HL-60/S4 (cell line): ENCODE results near the gene LYPD3.
"Not testable (repeated sequence)": the region's sequence is repeated elsewhere in the genome, so short reads cannot be mapped to it uniquely, and the experiment has no call there.

Experiments
- in situ Hi-C: fragments of 300-500 bp; cut with MboI; formaldehyde crosslinking; loops from 2 replicates; pipeline ENCODE4 v1.14.3; 2022; ENCODE audit warnings: low sequenced_read_pairs

The LYPD3 gene

DNA sequence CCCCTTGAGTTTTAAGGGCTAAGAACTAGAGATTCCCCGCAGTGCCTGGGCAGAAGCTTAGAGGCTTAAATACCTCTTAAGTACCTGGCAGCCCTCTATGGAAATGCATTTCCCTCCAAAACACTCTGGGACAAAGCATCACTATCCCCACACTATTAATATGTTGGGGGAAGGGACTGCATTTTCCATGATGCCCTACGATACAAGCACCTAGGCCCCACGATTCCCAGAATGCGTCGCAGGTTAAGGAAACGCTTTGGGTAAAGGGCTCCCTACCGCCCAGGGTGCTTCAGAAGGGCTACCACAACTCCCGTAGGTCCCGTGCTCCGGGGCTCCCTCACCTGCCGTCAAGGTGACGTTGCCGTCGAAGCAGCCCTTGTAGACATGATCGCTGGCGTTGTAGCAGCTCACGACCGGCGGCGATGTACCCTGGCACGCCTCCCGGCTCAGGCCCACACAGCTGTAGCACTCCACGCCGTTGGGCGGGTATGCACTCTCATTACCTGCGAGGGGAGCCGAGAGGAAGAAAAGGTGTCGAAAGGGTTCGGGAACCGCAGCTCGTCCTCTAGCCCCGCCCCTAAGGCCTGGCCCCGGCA is 2.5 kb downstream of the LYPD3 start:
- in situ Hi-C loops: no loop called here

DNA sequence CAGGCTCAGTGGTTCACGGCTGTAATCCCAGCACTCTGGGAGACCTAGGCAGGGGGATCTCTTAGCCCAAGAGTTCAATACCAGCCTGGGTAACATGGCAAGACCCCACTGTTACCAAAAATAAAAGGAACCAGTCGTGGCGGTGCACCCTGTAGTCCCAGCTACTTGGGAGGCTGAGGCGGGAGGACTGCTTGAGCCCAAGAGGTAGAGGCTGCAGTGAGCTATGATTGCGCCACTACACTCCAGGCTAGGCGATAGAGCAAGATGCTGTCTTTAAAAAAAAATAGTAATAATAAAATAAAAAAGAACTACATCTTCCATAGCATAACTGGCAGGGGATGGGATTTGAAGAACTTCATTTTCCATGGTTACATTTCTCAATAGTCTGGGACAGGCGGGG is 3.0 kb downstream of the LYPD3 start:
- in situ Hi-C loops: no loop called here

DNA sequence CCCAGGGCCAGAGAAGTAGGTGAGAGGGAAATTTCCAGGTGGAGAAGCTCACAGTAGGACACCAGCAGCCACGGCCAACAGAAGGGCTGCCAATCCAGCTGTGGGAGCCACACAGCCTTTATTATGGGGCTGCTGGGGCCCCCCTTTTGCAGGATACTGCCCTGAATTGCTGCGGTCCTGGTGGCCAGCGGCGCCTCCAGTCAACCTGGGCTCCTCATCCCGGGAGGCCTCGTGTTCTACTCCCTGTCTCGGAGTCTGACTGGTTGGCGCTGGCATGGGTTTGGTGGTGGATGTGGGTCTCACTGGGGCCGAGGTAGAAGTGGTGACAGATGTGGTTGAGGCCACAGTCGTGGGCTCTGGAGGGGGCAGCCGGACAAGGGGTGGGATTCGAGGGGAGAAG is 4.1 kb downstream of the LYPD3 start:
- in situ Hi-C loops: no loop called here

DNA sequence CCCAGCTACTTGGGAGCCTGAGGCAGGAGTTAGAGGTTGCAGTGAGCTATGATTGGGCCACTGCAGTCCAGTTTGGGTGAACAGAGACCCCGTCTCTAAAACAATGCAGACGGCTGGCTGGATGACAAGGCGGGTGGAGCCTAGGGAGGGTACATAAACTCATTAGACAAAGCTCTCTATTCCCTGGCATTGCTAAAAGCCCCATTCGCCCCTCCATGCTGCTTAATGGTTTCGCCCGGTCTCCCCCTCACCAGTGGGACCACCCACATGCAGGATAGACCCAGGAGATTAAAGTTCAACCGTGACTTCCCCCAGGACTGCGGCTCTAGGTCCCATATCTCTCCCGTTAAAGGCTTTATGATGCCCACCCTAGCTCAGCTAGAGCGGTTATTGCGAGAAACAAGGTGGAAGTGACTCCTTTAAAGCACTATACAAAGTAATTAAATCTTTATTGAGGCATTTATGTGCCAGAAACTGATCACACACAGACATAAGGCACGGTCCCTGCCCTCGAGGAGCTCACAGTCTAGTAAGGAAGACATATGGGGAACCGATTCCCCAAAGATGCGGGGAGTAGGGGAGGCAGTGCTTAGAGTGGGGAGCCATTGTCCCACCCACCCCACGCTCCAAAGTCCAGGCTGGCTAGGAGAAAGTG is 4.9 kb downstream of the LYPD3 start:
- in situ Hi-C loops: no loop called here

DNA sequence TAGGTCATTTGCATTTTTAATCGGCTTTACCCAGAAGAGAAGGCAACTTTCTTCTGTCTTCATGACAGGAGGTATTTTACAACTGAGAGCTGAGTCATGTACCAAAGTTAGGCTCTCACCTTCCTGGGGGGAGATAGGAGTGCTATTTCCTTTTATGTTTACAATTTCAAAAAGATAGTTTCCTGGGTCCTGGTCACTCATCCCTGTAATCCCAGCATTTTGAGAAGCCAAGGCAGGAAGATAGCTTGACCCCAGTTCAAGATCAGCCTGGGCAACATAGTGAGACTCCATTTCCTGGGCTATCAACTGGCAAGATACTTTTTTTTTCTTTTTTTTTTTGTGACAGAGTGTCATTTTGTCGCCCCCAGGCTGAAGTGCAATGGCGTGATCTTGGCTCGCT is 7.6 kb downstream of the LYPD3 start:
- in situ Hi-C loops: no loop called here

DNA sequence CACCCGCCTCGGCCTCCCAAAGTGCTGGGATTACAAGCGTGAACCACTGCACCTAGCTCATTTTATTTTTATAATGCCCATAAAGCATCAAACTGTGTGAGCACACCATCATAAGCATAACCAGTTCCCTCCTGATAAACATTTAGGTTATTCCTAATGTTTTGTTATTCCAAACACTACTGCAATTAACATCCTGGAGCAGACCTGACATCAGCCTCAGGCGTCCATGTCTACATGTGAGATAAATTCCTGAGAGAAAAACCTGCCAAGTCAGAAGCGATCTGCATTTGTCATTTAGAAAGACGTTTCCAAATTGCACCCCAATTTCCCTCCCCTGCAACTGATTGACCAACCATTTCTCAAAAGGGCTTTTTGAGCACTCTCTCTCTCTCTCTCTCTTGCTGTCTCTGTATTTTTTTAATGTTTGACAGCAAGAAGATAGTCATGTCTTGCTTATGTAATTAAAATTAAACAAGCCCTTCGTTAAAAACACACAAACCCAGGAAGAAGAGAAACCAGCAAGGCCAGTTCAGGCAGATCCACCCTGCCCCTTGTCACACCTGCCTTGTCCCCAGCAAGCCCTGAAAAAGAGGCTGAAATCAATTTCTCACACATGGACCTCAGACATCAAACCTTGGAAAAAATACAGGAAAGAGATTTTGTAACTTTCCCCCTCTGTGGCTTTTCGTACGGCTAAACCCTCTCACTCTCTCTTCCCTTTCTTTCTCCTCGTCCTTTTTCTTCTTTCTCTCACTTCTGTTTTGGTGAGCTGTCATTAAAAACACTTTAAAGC is 9.9 kb downstream of the LYPD3 start:
- in situ Hi-C loops: no loop called here

DNA sequence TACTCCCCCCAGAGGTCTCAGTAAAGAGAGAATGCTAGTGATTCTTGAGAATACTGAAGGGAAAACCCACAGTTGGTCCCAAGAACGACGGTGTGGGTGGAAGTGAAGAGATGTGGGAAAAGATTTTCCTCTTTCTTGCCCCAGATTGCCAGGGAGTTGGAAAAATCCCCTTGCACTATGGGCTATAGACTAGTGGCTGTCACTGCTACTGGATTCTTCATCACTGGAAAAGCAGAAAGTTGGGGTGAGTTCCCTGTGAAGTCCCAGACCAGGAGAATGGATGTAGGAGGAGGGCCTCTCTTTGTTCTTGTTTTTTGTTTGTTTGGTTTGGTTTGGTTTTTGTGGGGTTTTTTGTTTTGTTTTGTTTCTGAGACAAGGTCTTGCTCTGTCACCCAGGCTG is 11.4 kb downstream of the LYPD3 start:
- in situ Hi-C loops: no loop called here

DNA sequence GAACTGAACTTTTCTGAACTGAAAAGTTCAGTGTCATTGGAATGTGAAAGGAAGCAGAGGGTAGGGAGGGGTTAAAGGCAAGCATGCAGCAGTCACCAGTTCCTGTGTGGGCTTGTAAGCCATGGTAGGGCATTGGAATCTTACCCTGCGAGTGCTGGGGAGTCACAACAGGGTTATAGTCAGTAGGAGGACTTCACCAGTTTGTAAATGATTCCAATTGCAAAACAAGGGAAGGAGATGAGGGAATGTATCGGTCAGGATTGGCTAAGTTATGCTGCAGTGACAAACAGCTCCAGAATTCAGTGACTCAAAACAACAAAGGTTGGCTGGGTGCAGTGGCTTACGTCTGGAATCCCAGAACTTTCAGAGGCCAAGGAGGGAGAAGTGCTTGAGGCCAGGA is 12.8 kb downstream of the LYPD3 start:
- in situ Hi-C loops: no loop called here

DNA sequence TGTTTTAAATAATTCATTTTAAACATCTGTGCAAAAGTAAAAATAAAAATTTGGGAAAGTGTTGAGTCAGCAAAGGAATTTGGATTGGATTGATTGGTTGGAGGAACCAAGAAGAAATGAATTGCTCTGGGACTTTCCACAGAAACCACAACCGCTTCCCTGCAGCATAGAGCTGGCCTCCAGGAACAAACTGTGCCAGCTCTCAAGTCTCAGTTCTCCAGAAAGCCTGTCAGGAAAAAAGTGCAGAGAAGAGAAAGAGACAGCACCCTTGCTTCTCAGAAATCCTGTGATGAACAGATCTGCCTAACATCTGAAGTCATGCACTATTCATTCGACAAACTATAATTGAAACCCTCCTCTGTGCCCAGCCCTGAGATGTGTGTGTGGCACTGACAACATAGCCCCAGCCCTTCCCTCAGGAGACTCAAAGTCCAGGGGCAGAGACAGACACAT is 14.8 kb downstream of the LYPD3 start:
- in situ Hi-C loops: no loop called here

DNA sequence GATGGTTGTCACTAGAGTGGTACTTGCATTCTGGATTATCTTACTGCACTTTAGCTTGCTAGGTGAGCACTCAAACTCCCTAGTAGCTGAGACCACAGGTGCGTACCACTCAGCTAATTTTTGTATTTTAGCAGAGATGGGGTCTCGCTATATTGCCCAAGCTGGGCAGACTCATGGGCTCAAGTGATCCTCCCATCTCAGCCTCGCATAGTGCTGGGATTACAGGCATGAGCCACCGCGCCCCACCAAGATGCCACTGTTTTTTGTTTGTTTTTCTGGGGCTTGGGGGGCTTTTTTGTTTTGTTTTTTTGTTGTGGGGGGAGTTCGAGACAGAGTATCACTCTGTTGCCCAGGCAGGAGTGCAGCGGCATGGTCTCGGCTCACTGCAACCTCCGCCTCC is 17.8 kb downstream of the LYPD3 start:
- in situ Hi-C loops: loop anchor here (5.0 kb wide), 1 partner anchor 75 kb away; no protein-coding TSS in a partner anchor

DNA sequence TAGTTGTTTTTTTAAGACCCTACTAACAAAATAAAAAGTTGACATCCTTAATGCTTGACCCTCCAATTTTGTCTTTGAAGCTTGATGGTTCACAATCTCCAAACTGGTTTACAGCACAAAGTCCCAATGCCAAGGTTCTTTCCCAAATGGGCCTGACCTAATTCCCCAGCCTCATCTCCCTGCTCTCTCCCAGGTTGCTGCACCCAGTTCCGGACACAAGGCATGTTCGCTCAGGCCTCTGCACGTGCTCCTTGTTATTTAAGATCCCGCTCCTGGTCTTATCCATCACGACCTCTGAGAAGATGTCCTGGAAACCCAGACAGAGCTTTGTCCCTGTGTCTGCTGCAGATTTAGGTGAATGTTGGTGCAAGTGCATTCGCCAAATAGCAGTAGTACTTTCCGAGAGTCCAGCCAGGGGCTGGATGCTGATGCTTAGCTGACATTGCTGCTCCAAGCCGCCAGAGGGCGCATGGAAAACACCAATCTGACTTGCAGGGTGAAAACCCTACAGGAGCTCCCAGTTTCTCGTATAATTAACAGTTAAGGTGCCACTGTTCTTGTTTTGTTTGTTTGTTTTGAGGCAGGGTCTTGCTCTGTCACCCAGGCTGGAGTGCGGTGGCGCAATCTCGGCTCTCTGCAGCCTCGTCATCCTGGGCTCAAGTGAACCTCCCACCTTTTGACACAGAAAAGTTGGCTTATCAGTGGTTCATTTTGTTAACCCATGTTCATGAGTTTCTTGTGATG is 18.5 kb downstream of the LYPD3 start:
- in situ Hi-C loops: loop anchor here (5.0 kb wide), 1 partner anchor 75 kb away; no protein-coding TSS in a partner anchor

DNA sequence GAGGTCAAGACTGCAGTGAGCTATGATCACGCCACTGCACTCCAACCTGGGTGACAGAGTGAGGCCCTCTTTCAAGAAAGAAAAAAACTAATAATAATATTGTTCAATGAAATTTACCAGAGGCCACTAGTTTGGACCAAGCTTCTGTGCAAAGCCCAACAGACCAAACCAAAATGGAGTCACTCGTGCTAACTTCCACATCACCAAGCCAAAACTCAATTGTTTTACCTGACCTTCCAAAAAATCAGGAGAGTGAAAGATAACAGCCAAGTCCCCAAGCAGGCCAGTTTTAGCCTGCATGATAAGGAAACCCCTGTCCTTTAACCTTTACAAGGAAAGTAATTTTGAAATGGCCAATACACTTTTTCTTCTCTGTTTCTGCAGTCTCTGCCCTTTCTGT is 20.0 kb downstream of the LYPD3 start:
- in situ Hi-C loops: loop anchor here (5.0 kb wide), 1 partner anchor 77 kb away; no protein-coding TSS in a partner anchor

DNA sequence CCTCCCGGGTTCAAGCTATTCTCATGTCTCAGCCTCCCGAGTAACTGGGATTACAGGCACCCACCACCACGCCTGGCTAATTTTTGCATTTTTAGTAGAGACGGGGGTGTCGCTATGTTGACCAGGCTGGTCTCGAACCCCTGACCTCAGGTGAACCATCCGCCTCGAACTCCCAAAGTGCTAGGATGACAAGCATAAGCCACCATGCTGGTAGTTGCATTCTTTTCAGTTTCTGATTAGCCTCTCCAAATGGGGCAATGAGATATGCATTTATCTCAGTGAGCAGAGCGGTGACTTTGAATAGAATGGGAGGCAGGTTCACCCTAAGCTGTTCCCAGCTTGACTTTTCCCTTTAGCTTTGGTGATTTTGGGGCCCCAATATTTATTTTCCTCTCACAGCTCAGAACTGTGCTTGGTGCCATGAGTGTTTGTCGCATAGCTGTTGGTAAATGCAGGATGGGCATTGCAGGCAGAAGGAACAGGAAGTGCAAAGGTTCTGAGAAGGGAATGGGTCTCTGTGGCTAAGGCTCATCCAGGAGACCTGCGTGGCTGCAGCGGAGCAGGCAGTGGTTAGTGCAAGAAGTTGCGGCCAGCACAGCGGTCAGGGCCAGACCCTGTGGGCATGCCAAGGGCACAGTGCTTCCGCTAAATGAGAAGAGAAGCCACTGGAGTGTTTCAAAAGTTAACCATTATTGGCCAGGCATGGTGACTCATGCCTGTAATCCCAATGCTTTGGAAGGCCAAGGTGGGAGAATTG is 20.7 kb downstream of the LYPD3 start:
- in situ Hi-C loops: loop anchor here (5.0 kb wide), 1 partner anchor 78 kb away; no protein-coding TSS in a partner anchor

DNA sequence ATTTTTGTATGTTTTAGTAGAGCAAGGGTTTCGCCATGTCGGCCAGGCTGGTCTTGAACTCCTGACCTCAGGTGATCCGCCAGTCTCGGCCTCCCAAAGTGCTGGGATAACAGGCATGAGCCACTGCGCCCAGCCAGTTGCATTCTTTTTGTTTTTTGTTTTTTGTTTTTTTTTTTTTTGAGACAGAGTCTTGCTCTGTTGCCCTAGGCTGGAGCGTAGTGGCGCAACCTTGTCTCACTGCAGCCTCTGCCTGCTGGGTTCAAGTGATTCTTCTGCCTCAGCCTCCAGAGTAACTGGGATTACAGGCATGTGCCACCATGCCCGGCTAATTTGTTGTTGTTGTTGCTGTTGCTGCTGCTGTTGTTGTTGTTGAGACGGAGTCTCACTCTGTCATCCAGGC is 21.3 kb downstream of the LYPD3 start:
- in situ Hi-C loops: not testable (repeated sequence)

DNA sequence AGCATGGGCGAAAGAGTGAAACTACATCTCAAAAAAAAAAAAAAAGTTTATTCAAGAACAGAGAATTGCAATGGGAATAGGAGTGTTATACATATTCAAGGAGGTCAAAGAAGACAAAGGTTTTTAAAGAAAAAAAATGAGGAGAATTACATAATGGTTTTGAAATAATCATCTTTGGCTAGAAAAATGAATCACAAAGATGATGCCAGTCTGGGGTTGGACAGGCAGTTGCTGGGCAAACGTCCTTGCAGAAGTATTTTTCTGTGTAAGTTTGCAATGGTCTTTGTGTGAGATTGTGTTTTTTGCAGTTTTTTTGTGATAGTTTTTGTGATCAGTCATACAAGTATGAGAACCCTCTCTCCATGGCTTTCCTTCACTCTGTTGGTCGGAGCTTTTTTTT is 23.7 kb downstream of the LYPD3 start:
- in situ Hi-C loops: no loop called here

DNA sequence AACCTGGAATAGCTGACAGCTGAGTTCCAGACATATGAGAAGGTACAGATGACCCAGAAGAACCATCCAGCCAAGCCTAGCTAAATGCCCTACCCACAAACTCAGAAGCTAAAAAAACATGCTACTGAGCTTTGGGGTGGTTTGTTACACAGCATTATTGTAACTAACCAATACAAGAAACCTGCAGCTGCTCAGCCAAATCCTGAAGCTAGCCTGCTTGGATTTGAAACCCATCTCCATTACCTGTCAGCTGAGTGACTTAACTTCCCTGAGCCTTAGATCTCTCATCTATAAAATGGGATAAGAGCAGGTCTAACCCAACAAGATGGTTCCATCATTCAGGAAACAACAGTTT is 25.7 kb downstream of the LYPD3 start:
- in situ Hi-C loops: loop anchor here (10.0 kb wide), 1 partner anchor 365 kb away; the partner anchor contains the start of gene LYPD5

DNA sequence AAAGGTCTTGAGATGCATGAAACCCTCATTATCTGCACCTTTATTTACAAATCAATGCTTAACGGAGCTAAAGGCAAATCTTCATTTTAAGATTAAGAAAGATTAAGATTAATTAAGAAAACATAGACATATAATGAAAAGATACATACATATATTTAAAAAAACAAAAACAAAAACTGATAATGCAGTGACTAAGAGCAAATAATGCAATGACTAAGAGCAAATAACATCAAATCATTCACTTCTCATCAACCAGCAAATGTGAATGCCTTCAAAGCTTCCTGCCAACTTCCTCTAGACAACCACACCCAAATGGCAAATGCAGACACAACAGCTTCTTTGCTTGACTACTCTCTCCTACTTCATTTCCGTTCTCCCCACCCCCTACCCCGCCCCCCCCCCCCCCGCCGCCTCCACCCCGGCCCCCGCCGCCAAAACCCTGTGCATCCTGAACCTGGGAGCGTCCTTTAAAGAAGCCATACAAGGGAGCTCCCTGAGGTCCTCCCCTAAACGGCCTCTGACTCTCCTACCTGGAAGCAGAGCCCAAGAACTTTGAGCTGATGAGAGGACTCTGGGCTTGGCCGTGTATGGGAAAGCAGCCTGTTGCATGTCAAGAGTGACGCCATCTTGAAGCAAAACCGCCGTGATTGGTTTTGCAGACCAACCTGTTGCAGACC is 26.2 kb downstream of the LYPD3 start:
- in situ Hi-C loops: loop anchor here (10.0 kb wide), 1 partner anchor 366 kb away; the partner anchor contains the start of gene LYPD5

DNA sequence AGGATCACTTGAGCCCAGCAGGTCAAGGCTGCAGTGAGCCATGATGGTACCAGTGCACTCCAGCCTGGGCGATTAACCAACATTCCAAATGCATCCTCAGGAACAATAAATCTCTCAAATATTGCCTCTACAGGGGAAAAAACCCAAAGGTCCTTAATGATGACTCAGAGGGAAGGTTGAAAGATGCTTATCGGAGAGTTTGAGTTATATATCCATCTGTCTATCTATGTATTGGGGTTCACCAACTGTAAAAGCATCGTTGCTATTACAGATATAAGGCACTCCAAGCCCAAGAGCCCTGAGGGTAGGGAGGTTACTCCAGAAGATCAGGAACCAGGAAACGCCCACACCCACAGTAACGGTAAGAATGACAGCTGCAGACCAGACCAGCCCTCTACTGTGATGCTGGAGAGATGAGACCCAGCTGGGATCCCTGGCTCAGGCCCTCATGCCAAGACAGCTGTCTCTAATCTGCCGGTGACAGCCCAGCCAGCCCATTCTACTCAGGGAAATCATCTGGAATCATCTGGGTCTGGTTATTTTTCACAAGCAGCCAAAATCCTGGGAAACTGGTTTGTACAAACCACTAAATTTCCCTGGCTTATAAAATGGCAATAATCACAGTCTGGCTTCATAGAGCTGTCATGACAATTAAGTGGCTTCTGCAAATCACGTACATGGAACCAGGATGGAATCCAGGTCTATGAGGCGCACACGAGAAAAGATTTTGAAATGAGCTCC is 26.9 kb downstream of the LYPD3 start:
- in situ Hi-C loops: loop anchor here (10.0 kb wide), 1 partner anchor 366 kb away; the partner anchor contains the start of gene LYPD5

DNA sequence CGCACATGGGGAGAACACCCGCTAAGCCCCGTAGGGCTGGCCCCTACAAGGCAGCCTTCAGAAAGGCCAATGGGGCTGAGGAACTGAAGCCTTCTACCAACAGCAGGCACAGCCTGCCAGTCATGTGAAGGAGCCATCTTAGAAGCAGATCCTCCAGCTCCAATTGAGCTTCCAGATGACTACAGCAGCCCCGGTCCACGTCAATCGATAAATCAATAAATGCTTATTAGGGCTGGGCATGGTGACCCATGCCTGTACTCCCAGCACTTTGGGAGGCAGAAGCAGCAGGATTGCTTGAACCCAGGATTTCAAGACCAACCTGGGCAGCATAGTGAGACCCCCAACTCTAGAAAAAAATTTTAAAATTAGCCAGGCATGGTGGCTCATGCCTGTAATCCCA is 27.7 kb downstream of the LYPD3 start:
- in situ Hi-C loops: loop anchor here (10.0 kb wide), 1 partner anchor 367 kb away; the partner anchor contains the start of gene LYPD5
